Liver (tissue), 9 donors: Measurements from ENCODE around the gene APOBEC3H. TPM values are rescaled to one million over a fixed set of nuclear protein-coding genes. Genes with fewer than 3 reads are reported as not detected.
A peak's percentile ranks its signal among the peaks of the same experiment; 100 is the strongest.
"Not testable (repeated sequence)": the region's sequence is repeated elsewhere in the genome, so short reads cannot be mapped to it uniquely, and the experiment has no call there.

ENCODE experiments used
- DNase-seq: peaks from one replicate; pipeline ENCODE4 v3.0.0-alpha.2; 2017; ENCODE audit warnings: low spot score
- H3K27ac ChIP-seq, 2 donors: one replicate each; pipeline ENCODE4 v1.7.0; 2013; ENCODE audit warnings: inconsistent platforms in 2 of 2, low read length in 2 of 2, control low read depth in 1 of 2, low read depth in 1 of 2, mild to moderate bottlenecking in 1 of 2
- H3K27me3 ChIP-seq, 4 donors: one replicate each; pipeline versions ENCODE4 v1.6.1 to v1.7.0; 2013; ENCODE audit warnings: low read length in 3 of 4, inconsistent platforms in 1 of 4, mild to moderate bottlenecking in 1 of 4, moderate library complexity in 1 of 4; ENCODE audit not compliant: control insufficient read depth in 4 of 4, insufficient read depth in 4 of 4
- H3K36me3 ChIP-seq, 4 donors: one replicate each; pipeline versions ENCODE4 v1.6.1 to v1.7.0; 2013; ENCODE audit warnings: low read length in 3 of 4, mild to moderate bottlenecking in 3 of 4, low read depth in 1 of 4, moderate library complexity in 1 of 4; ENCODE audit not compliant: control insufficient read depth in 4 of 4, insufficient read depth in 3 of 4
- H3K4me1 ChIP-seq, 4 donors: one replicate each; pipeline versions ENCODE4 v1.6.1 to v1.7.0; 2013; ENCODE audit warnings: low read length in 3 of 4, mild to moderate bottlenecking in 3 of 4, moderate library complexity in 1 of 4; ENCODE audit not compliant: control insufficient read depth in 4 of 4, insufficient read depth in 4 of 4
- H3K4me3 ChIP-seq, 3 donors: one replicate each; pipeline versions ENCODE4 v1.6.1 to v1.7.0; 2013; ENCODE audit warnings: low read length in 3 of 3, control low read depth in 1 of 3, low read depth in 1 of 3, mild to moderate bottlenecking in 1 of 3
- H3K9ac ChIP-seq, 2 donors: one replicate each; pipeline ENCODE4 v1.7.0; 2013; ENCODE audit warnings: low read length in 2 of 2, mild to moderate bottlenecking in 2 of 2, moderate library complexity in 2 of 2, control low read depth in 1 of 2, low read depth in 1 of 2
- H3K9me3 ChIP-seq, 4 donors: one replicate each; pipeline versions ENCODE4 v1.6.1 to v1.7.0; 2013; ENCODE audit warnings: low read length in 3 of 4; ENCODE audit not compliant: control insufficient read depth in 4 of 4
- ATF3 ChIP-seq: IDR thresholded peaks from 2 replicates; pipeline ENCODE4 v1.6.1; 2016; ENCODE audit warnings: antibody characterized with exemption
- CTCF ChIP-seq: fragments of 150-350 bp; IDR thresholded peaks from 2 replicates; pipeline ENCODE4 v1.5.1; 2017; ENCODE audit warnings: improper control_type of control experiment, low read depth, low read length; ENCODE audit not compliant: missing input control
- EGR1 ChIP-seq, 2 donors: IDR thresholded peaks; 2 replicates each; pipeline ENCODE4 v1.6.1; 2016 to 2018; ENCODE audit warnings: antibody characterized with exemption in 2 of 2, low read depth in 2 of 2
- FOXA1 ChIP-seq: IDR thresholded peaks from 2 replicates; pipeline ENCODE4 v1.6.1; 2016; ENCODE audit warnings: antibody characterized with exemption
- FOXA2 ChIP-seq: IDR thresholded peaks from 2 replicates; pipeline ENCODE4 v1.6.1; 2016; ENCODE audit warnings: antibody characterized with exemption
- HNF4A ChIP-seq, 2 donors: conservative IDR thresholded peaks; 2 replicates each; pipeline ENCODE4 v1.6.1; 2016; ENCODE audit warnings: antibody characterized with exemption in 2 of 2, mild to moderate bottlenecking in 2 of 2
- HNF4G ChIP-seq: IDR thresholded peaks from 2 replicates; pipeline ENCODE4 v1.6.1; 2016; ENCODE audit warnings: antibody characterized with exemption
- JUND ChIP-seq, 2 donors: IDR thresholded peaks; 2 replicates each; pipeline ENCODE4 v1.6.1; 2016; ENCODE audit warnings: antibody characterized with exemption in 2 of 2
- MAX ChIP-seq: IDR thresholded peaks from 2 replicates; pipeline ENCODE4 v1.6.1; 2016; ENCODE audit warnings: antibody characterized with exemption
- RAD21 ChIP-seq, 2 donors: IDR thresholded peaks; 2 replicates each; pipeline ENCODE4 v1.6.1; 2016; ENCODE audit warnings: antibody characterized with exemption in 2 of 2, mild to moderate bottlenecking in 2 of 2
- REST ChIP-seq: IDR thresholded peaks from 2 replicates; pipeline ENCODE4 v1.6.1; 2016; ENCODE audit warnings: antibody characterized with exemption, mild to moderate bottlenecking
- RXRA ChIP-seq, 2 donors: IDR thresholded peaks; 2 replicates each; pipeline ENCODE4 v1.6.1; 2017 to 2018; ENCODE audit warnings: antibody characterized with exemption in 2 of 2, mild to moderate bottlenecking in 1 of 2
- SP1 ChIP-seq: IDR thresholded peaks from 2 replicates; pipeline ENCODE4 v1.6.1; 2018; ENCODE audit warnings: antibody characterized with exemption, mild to moderate bottlenecking
- TAF1 ChIP-seq: conservative IDR thresholded peaks from 2 replicates; pipeline ENCODE4 v1.6.1; 2016; ENCODE audit warnings: antibody characterized with exemption, mild to moderate bottlenecking
- YY1 ChIP-seq: IDR thresholded peaks from 2 replicates; pipeline ENCODE4 v1.6.1; 2016; ENCODE audit warnings: antibody characterized with exemption, mild to moderate bottlenecking
- ZBTB33 ChIP-seq: IDR thresholded peaks from 2 replicates; pipeline ENCODE4 v1.6.1; 2016; ENCODE audit warnings: antibody characterized with exemption
- WGBS: extraction: QIAGEN DNeasy Blood & Tissue Kit; methylation state at CpG from one replicate; pipeline ENCODE4 v1.1.7; 2013; 5-methylcytosine and 5-hydroxymethylcytosine counted together
- polyA plus RNA-seq, 2 donors: library from polyadenylated mRNA; stranded (reverse) in 1 of 2; unstranded in 1 of 2; fragments of 200-250 nt in 1 of 2; fragments of >200 nt in 1 of 2; fragmentation: Nextera tagmentation in 1 of 2; extraction: Ambion mirVana in 1 of 2; gene quantifications; one replicate each; pipeline versions ENCODE4 v1.2.1 to v1.2.3, GENCODE V29; 2013 to 2015
- total RNA-seq, 2 donors: library from RNA; depleted of rRNA; stranded (reverse); fragments of >200 nt; gene quantifications; one replicate each; pipeline ENCODE4 v1.2.3, GENCODE V29; 2014
- donor health status: healthy.
- donor health status: healthy.
- donor health status: healthy.
- donor health status: healthy.
- donor health status: healthy.

APOBEC3H gene
- total and polyA plus RNA-seq, 4 donors: 0.25 TPM; not detected in 3

GRCh38 chr22:39070186-39070585 lies 26.9 kb upstream of the APOBEC3H start:
- Histone ChIP-seq H3K9me3 (no peaks in the 10 kb centered on the region), H3K4me1 (no peaks in the 10 kb centered on the region), H3K27ac (no peak overlapping the region), H3K4me3 (no peak overlapping the region), H3K36me3 (no peaks in the 10 kb centered on the region), H3K9ac (no peak overlapping the region), H3K27me3 (no peaks in the 10 kb centered on the region)
- no peak for DNase-seq
- TF ChIP-seq CTCF (no peak), JUND (IDR thresholded peaks at IDR 0.05) (no peak), YY1 (no peak), FOXA1 (no peak), SP1 (no peak), ZBTB33 (no peak), RXRA (IDR thresholded peaks at IDR 0.05) (no peak), TAF1 (no peak), RAD21 (IDR thresholded peaks at IDR 0.05) (no peak), EGR1 (IDR thresholded peaks at IDR 0.05; ENCODE audit: low read depth in 2 of 2) (no peak)
- WGBS: 95% methylated on average over 7 of the region's 7 CpGs

- peak overlapping the region in 1 of 2 donors; percentile 3 for H3K27ac ChIP-seq
- not testable (repeated sequence) for H3K27me3 ChIP-seq
Measured at GRCh38 chr22:39072581-39072981, 24.5 kb upstream of the APOBEC3H start.

GRCh38 chr22:39073981-39074380 lies 23.1 kb upstream of the APOBEC3H start:
- H3K27ac ChIP-seq: no peak overlapping the region
- H3K27me3 ChIP-seq: no peaks in the 10 kb centered on the region
- H3K9ac ChIP-seq: no peak overlapping the region
- no peak for TF ChIP-seq HNF4G
- TF ChIP-seq MAX: no peak
- TF ChIP-seq ATF3: no peak
- no peak for TF ChIP-seq FOXA2
- TF ChIP-seq RXRA (IDR thresholded peaks at IDR 0.05): no peak
- TF ChIP-seq EGR1 (IDR thresholded peaks at IDR 0.05; ENCODE audit: low read depth in 2 of 2): no peak
- no peak for TF ChIP-seq ZBTB33
- TF ChIP-seq JUND (IDR thresholded peaks at IDR 0.05): no peak
- TF ChIP-seq TAF1: no peak
- no peak for TF ChIP-seq YY1
- no peak for TF ChIP-seq REST
- TF ChIP-seq FOXA1: no peak
- no peak for TF ChIP-seq CTCF
- no peak for TF ChIP-seq HNF4A (conservative IDR thresholded peaks at IDR 0.05)
- H3K4me3 ChIP-seq: no peak overlapping the region
- H3K9me3 ChIP-seq: no peaks in the 10 kb centered on the region
- H3K4me1 ChIP-seq: peaks cover 0 to 2% (median 0%) of the 10 kb centered on the region in 4 donors
- DNase-seq: no peak
- H3K36me3 ChIP-seq: no peaks in the 10 kb centered on the region
- 48% methylated on average over 2 of the region's 2 CpGs for WGBS

More at GRCh38 chr22:39072581-39072981, 24.5 kb upstream of the APOBEC3H start:
- 75% methylated on average over 7 of the region's 7 CpGs for WGBS
- H3K4me3 ChIP-seq, H3K9ac ChIP-seq, H3K36me3 ChIP-seq, DNase-seq, H3K9me3 ChIP-seq, H3K4me1 ChIP-seq: not testable (repeated sequence)
